HPDE6-E6E7 (cell line): ENCODE measurements around the gene ADAP1.
"Not testable (repeated sequence)": the region's sequence is repeated elsewhere in the genome, so short reads cannot be mapped to it uniquely, and the experiment has no call there.

Experiments used
- DNase-seq: peaks from one replicate; pipeline ENCODE4 v3.0.0; 2011; ENCODE audit warnings: missing footprints; ENCODE audit errors: extremely low spot score

ADAP1 gene

GRCh38 chr7:954330-955238 is at the start of gene ADAP1:
Gene ADAP1, minus strand, starts transcription at chr7:954680. Its CDS starts 203 bp downstream, at chr7:954477.
- DNase-seq = peak; percentile 48

- DNase-seq = not testable (repeated sequence)
These were observed 48.0 kb upstream of the ADAP1 start for GRCh38 chr7:1002445-1002844.

GRCh38 chr7:1002026-1002425 is 47.5 kb upstream of the ADAP1 start:
- DNase-seq = not testable (repeated sequence)

DNA sequence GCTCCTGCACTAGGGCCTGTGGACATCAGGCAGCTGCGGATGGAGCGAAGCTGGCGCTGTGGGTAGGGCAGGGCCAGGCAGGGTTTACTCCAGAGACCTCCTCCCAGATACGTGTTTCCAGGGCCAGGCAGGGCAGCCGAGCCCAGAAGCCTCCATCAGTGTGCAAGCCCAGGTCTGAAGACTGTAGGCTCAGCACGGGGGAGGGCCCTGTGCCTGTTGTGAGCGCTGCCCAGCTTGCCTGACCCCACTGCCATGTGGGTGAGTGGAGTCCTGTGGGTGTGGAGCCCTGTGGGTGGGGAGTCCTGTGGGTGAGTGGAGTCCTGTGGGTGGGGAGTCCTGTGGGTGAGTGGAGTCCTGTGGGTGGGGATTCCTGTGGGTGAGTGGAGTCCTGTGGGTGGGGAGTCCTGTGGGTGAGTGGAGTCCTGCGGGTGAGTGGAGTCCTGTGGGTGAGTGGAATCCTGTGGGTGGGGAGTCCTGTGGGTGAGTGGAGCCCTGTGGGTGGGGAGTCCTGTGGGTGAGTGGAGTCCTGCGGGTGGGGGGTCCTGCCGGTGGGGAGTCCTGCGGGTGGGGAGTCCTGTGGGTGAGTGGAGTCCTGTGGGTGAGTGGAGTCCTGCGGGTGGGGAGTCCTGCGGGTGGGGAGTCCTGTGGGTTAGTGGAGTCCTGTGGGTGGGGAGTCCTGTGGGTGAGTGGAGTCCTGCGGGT is 46.7 kb upstream of the ADAP1 start:
- not testable (repeated sequence) for DNase-seq

- DNase-seq = no peak
These were observed 45.8 kb upstream of the ADAP1 start for GRCh38 chr7:999941-1000935.

DNA sequence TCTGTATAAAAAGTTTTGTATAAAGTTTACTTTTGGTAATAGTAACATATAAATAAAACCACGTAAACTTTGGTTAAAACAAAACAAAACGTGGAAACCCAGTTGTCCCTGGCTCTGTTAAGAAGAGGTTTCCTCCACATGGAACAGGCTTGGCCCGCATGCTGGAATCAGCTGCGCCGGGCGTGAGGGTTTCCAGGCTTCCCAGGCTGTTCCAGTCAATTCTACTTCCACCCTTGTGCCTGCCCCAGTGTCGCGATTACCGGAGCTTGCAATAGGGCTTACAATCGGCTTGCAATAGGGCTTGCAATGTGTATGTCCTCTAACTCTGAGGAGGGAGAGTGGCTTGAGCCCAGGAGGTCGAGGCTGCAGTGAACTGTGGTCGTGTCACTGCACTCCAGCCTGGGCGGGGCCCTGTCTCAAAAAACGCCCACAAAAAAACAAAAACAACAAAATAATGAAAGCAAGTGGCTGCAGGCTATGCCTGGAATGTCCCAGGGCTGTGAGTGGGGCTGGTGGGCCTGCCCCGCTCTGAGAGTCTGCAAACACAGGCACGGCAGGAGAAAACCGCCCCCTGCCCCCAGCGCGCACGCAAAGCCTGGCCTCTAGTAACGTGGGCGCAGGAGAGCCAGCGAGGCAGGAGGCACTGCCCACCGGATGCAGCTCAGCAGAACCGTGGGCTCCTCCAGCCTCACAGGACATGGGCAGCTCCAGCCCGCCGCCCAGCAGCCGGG is 44.8 kb upstream of the ADAP1 start:
- no peak for DNase-seq

GRCh38 chr7:997404-998395 is 43.2 kb upstream of the ADAP1 start:
- DNase-seq = no peak

GRCh38 chr7:996079-996872 is 41.8 kb upstream of the ADAP1 start:
- DNase-seq = no peak

DNA sequence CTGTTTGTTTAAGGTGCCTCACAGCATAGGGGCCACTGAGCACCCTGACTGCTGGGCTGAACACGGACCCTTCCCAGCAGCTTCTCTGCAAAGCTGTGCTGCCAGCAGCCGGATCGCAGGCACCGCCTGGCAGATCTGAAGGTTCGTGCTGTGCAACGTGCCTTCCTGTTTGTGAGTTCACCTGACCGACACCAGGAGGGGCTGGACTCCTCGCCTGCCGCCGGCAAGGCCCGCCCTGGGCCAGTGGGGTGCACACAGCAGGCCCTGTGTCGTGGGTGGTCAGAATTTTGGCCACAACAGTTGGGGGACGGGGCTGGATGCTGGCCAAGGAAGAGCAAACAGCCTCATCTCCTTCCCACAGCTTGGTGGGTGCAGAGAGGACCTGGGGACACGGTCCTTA is 41.1 kb upstream of the ADAP1 start:
- DNase-seq = no peak

DNA sequence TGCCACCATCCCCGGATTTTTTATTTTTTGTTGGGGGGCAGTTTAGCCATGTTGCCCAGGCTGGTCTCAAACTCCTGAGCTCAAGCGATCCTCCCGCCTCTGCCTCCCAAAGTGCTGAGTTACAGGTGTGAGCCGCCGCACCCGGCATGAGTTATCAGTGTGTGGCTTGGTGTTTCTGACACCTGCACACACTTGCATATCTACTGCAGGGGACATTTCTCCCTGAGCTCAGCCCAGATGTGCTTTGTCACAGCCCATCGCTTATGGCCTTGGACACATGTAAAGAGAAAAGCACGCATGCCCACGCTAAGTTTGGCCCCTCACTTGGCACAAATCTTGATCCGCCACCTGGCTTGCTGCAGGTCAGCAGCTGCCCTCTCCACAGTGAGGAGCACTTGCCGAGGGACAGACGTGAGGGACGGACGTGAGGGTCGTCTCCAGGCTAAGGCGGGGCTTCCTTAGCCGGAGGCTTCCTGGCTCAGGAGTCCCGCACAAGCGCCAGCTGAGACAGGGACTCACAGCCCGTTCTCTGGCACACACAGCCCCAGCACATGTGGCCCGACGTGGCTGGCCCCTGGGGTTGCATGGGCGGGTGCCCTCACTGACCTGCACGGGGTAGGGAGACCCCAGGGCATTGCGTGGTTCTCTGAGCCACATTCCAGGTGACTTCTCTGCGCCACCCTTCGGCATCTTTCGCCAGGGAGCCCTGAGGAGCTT is 40.3 kb upstream of the ADAP1 start:
- no peak for DNase-seq

GRCh38 chr7:992709-993607 is 38.5 kb upstream of the ADAP1 start:
- peak; percentile 79 for DNase-seq

DNA sequence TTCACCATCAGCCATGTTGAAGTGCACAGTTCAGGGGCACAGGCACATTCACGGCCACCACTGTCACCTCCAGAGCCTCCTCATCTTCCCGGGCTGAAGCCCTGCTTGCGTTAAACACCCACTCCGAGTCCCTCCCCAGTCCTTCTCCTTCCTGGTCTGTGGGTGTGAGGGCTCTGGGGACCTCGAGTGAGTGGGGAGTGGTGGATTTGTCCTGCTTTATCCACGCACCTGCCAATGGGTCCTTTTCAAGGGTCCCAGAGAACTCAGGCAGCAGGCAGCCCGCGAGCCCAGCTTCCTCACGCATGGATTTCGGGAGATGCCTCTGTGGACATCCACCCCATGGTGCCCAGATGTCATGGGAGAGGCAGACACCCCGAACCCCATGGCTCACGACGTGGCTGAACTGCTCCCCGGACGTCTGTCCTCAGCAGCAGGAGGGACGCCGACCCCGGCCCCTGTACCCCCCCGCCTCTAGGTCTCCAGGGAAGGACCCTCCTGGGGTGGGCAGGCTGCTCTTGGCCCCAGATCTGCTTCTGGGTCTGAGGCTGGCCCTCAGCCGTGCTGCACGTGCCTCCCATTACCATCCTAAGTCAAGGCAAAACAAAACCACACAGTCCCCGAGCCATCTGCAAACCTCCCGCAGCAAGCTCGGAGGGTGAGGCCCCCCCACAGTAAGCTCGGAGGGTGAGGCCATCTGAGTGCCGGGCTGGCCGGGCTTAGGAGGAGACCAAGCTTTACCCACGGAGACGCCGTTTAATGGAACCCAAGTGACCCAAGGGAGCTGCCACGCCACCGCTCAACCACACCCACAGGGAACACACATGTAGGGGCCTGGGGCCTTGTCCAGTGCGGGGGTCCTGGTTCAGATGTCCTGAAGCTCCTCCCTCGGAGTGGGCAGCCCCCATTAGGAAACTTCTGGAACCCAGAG is 37.5 kb upstream of the ADAP1 start:
- DNase-seq = no peak

DNA sequence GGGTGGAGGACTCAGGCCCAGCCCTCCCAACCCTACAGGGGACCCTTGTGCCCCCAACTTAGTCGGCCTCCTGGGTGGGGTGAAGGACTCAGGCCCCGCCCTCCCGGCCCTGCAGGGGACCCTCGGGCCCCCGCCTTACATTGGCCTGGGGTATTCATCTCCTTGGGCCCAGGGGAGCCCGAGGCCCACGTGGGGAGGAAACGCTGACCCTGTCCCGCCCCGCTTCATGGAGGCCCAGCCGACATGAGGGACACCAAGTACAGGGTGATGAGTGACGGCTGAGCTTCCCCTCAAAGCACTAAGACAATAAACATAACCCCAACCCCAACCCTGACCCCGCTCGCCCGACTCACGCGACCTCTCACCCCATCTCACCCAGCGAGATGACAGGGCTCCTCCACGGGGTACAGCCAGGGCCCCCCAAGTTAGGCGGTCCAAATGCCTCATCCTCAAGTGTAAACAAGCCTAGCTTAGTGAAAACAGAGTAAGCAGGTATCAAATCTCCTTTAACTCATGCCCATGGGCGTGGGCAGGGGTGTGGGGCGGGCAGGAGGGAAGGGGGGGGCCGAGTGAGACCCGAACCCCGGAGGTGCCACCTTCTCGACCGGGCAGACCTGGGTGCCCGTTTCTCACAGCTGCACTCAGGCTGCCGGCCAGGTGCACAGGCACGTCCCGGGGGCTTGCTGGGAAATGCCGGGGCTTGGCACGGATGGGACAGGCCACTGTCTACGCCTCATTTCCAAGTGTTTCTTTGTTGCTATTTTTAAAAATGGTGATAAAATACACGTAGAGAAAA is 36.7 kb upstream of the ADAP1 start:
- no peak for DNase-seq

GRCh38 chr7:990352-990932 is 36.0 kb upstream of the ADAP1 start:
- DNase-seq = no peak

DNA sequence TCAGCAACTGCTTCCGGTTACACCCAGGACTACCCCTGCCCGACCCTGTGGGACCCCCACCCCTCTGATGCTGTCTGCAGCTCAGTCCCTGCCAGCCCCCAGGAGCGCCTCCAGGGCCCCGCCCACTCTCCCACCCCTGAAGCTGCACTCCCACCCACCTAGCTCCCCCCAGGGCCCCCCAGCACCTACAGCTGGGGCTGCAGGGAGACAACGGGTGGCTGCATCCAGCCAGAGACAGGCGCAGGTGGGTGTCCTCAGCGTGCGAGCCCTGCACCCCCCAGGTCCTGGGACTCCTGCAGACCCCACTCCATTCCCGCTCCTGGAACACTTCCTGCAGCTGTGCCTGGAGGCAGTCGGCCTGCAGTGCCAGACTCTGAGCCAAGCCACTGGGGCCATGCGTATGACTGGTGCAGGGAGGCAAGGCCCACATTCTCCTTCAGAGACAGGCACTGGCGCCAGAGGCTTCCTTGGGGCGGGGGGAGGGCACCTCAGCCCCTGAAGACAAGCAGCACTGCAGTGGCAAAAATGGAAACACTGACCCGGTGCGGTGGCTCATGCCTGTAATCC is 34.6 kb upstream of the ADAP1 start:
- no peak for DNase-seq
